SK-N-SH (cell line): ENCODE measurements around the gene RNF175. TPM values are rescaled to one million over a fixed set of nuclear protein-coding genes. Genes with fewer than 3 reads are reported as not detected.

Source experiments
- CTCF ChIA-PET: fragments of 300-600, 350-600 bp; formaldehyde crosslinking; extraction: SDS; loops from one replicate; lab custom pipeline; 2021; lab: Yijun Ruan, JAX
- POLR2A ChIA-PET: fragments of 350-600 bp; sonication (Branson Sonifier 250); formaldehyde crosslinking; extraction: SDS; loops from one replicate; lab custom pipeline; 2020; ENCODE audit warnings: antibody characterized with exemption, inconsistent platforms; lab: Yijun Ruan, JAX
- DNase-seq: peaks from one replicate; pipeline ENCODE4 v3.0.0; 2012
- H2AFZ ChIP-seq: fragments of 200-600 bp; sonication (generic); 2 replicates; pipeline ENCODE4 v1.8.1; 2016; ENCODE audit warnings: antibody characterized with exemption, mild to moderate bottlenecking, low read depth
- H3F3A ChIP-seq: fragments of 200-600 bp; sonication (generic); replicated peaks from 2 replicates; pipeline ENCODE3; 2016; ENCODE audit warnings: antibody characterized with exemption, mild to moderate bottlenecking; ENCODE audit not compliant: insufficient read depth
- H3K27ac ChIP-seq, 2 experiments: fragments of 200-500 bp in 1 of 2; fragments of 200-600 bp in 1 of 2; sonication (Bioruptor generic) in 1 of 2; sonication (generic), shearing (Covaris generic) in 1 of 2; 2 replicates each; pipeline versions ENCODE4 v1.5.1 to v1.6.1; 2014 to 2016; ENCODE audit warnings: low read depth in 2 of 2, inconsistent platforms in 1 of 2, low read length in 1 of 2, mild to moderate bottlenecking in 1 of 2, mixed read lengths in 1 of 2
- H3K27me3 ChIP-seq: fragments of 200-600 bp; sonication (generic), shearing (Covaris generic); 2 replicates; pipeline ENCODE4 v1.6.1; 2016; ENCODE audit warnings: mixed run types; ENCODE audit not compliant: insufficient read depth
- H3K36me3 ChIP-seq, 2 experiments: fragments of 200-500 bp in 1 of 2; fragments of 200-600 bp in 1 of 2; sonication (Bioruptor generic) in 1 of 2; sonication (generic) in 1 of 2; replicated peaks in 1 of 2; 2 replicates each; pipeline versions ENCODE3 to v1.5.1; 2014 to 2016; ENCODE audit warnings: low read length in 1 of 2, mild to moderate bottlenecking in 1 of 2; ENCODE audit not compliant: insufficient read depth in 2 of 2, control insufficient read depth in 1 of 2
- H3K4me1 ChIP-seq, 2 experiments: fragments of 200-500 bp in 1 of 2; fragments of 200-600 bp in 1 of 2; sonication (Bioruptor generic) in 1 of 2; sonication (generic), shearing (Covaris generic) in 1 of 2; 2 replicates each; pipeline versions ENCODE4 v1.5.1 to v1.6.1; 2014 to 2016; ENCODE audit warnings: low read depth in 1 of 2, low read length in 1 of 2, mixed run types in 1 of 2; ENCODE audit not compliant: insufficient read depth in 2 of 2, control insufficient read depth in 1 of 2
- H3K4me2 ChIP-seq: fragments of 200-600 bp; sonication (generic), shearing (Covaris generic); 2 replicates; pipeline ENCODE4 v1.6.1; 2017; ENCODE audit warnings: mixed run types
- H3K4me3 ChIP-seq, 2 experiments: fragments of 200-500 bp in 1 of 2; fragments of 200-600 bp in 1 of 2; sonication (Bioruptor generic) in 1 of 2; sonication (generic), shearing (Covaris generic) in 1 of 2; 2 replicates each; pipeline versions ENCODE4 v1.5.1 to v1.8.1; 2014 to 2016; ENCODE audit warnings: low read depth in 2 of 2, inconsistent platforms in 1 of 2, low read length in 1 of 2, mild to moderate bottlenecking in 1 of 2, mixed read lengths in 1 of 2, moderate library complexity in 1 of 2
- H3K79me2 ChIP-seq: fragments of 200-600 bp; sonication (generic); 2 replicates; pipeline ENCODE4 v1.8.1; 2017; ENCODE audit warnings: mild to moderate bottlenecking; ENCODE audit not compliant: insufficient read depth
- H3K9ac ChIP-seq: fragments of 200-600 bp; sonication (generic); 2 replicates; pipeline ENCODE4 v1.6.1; 2017; ENCODE audit warnings: mixed run types
- H3K9me2 ChIP-seq: fragments of 200-600 bp; sonication (generic); 2 replicates; pipeline ENCODE4 v1.6.1; 2017; ENCODE audit warnings: mixed run types
- H3K9me3 ChIP-seq: fragments of 200-600 bp; sonication (generic); 2 replicates; pipeline ENCODE4 v1.6.1; 2017; ENCODE audit warnings: mixed run types, mild to moderate bottlenecking, moderate library complexity
- H4K20me1 ChIP-seq: fragments of 200-600 bp; sonication (generic); 2 replicates; pipeline ENCODE4 v1.6.1; 2017; ENCODE audit warnings: mild to moderate bottlenecking, mixed run types; ENCODE audit not compliant: insufficient read depth
- ELF1 ChIP-seq: IDR thresholded peaks from 2 replicates; pipeline ENCODE4 v1.4.0; 2012
- EP300 ChIP-seq, 2 experiments: IDR thresholded peaks; 2 replicates each; pipeline versions ENCODE4 v1.4.0 to v1.6.1; 2012; ENCODE audit warnings: borderline replicate concordance in 1 of 2, low read depth in 1 of 2, low read length in 1 of 2
- EZH2phosphoT487 ChIP-seq: fragments of 200-600 bp; sonication (generic); IDR thresholded peaks from 2 replicates; pipeline ENCODE4 v1.6.1; 2017; ENCODE audit warnings: low read depth, mixed run types, mild to moderate bottlenecking, antibody characterized with exemption, moderate library complexity, borderline replicate concordance
- GABPA ChIP-seq: IDR thresholded peaks from 2 replicates; pipeline ENCODE4 v1.4.0; 2012; ENCODE audit warnings: low read depth, mild to moderate bottlenecking
- GATA2 ChIP-seq: sonication (generic); formaldehyde crosslinking; IDR thresholded peaks from 2 replicates; pipeline ENCODE4 v1.5.0; 2020; ENCODE audit warnings: mild to moderate bottlenecking, missing genetic modification reagents
- NFIC ChIP-seq: IDR thresholded peaks from 2 replicates; pipeline ENCODE4 v1.4.0; 2012; ENCODE audit warnings: borderline replicate concordance
- RXRA ChIP-seq: IDR thresholded peaks from 2 replicates; pipeline ENCODE4 v1.4.0; 2012; ENCODE audit warnings: low read depth, mild to moderate bottlenecking, borderline replicate concordance
- WGBS: methylation state at CpG from one replicate; pipeline ENCODE4 v1.1.6; 2017; ENCODE audit warnings: low lambda C conversion rate; 5-methylcytosine and 5-hydroxymethylcytosine counted together
- polyA plus RNA-seq, 3 experiments: library from polyadenylated mRNA; depleted of rRNA; stranded (reverse); fragments of >200 nt; gene quantifications; 2 replicates each; pipeline ENCODE4 v1.2.3, GENCODE V29; 2012

RNF175 gene
- polyA plus RNA-seq, 1 of the 3 experiments (the other 2 are of a cell fraction): 0.10 TPM

GRCh38 chr4:153788413-153789276, 28.8 kb upstream of the RNF175 start, which contains the start of gene SFRP2:
Gene SFRP2 (minus strand): TSS chr4:153789083. CDS start chr4:153788835, 248 bp downstream.
- Histone ChIP-seq H2AFZ (no peak within 1 kb of the TSS), H3K36me3 (no peaks in the 10 kb centered on the region), H3K79me2 (no peaks in the 10 kb centered on the region), H3K9me3 (no peaks in the 10 kb centered on the region), H3F3A (no peaks in the 10 kb centered on the region), H3K4me1 (peaks cover 4 to 13% of the 10 kb centered on the region in 2 experiments; a peak in 1 of 4 replicates), H3K9me2 (no peaks in the 10 kb centered on the region), H4K20me1 (no peaks in the 10 kb centered on the region), H3K27ac (no peak within 1 kb of the TSS), H3K27me3 (peaks cover 69% of the 10 kb centered on the region), H3K4me2 (peak within 1 kb of the TSS; percentile 63; the same call in 1 of the 2 replicates), H3K9ac (no peak within 1 kb of the TSS), H3K4me3 (no peak within 1 kb of the TSS; a peak in 1 of 4 replicates)
- TF ChIP-seq EZH2phosphoT487: 0 out of 2 replicates have a peak, but pooled peaks have one; percentile 7
- TF ChIP-seq RXRA: no peak
- CTCF ChIA-PET: no interaction called here
- DNase-seq: peak; percentile 44
- POLR2A ChIA-PET: no interaction called here
- WGBS: 6% methylated on average over 20 of the region's 72 CpGs

DNA sequence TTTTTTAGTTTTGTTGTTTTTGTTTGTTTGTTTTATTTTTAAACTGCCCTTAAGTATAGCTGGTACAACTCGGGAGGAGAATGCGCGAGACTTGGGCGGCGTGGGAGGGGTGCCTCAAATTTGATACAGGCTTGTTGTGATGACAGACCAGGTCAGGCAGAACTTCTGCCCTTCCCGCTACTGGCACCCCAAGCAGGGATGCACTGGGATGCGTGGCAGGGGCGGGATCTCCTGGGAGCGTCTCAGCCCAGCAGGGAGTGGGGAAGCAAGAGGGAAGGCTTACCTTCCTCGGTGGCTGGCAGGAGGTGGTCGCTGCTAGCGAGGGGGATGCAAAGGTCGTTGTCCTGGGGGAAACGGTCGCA, 28.2 kb upstream of the RNF175 start:
- no peaks in the 10 kb centered on the region for H3K9me2 ChIP-seq
- H2AFZ ChIP-seq: no peak overlapping the region
- no peak overlapping the region for H3K4me3 ChIP-seq
- no peaks in the 10 kb centered on the region for H3K79me2 ChIP-seq
- H3K4me1 ChIP-seq: peaks cover 4 to 13% of the 10 kb centered on the region in 2 experiments; a peak in 1 of 4 replicates
- no peaks in the 10 kb centered on the region for H3F3A ChIP-seq
- H4K20me1 ChIP-seq: no peaks in the 10 kb centered on the region
- DNase-seq: peak; percentile 20
- ChIA-PET POLR2A (no interaction called here), CTCF (no interaction called here)
- 0 out of 2 replicates have a peak, but pooled peaks have one; percentile 52 for TF ChIP-seq EZH2phosphoT487
- no peak for TF ChIP-seq EP300 (IDR thresholded peaks at IDR 0.05; ENCODE audit: borderline replicate concordance in 1 of 2, low read depth in 1 of 2, low read length in 1 of 2)
- H3K27me3 ChIP-seq: peaks cover 63% of the 10 kb centered on the region
- H3K4me2 ChIP-seq: 0 out of 2 replicates have a peak overlapping the region, but pooled peaks have one; percentile 63
- 28% methylated on average over 15 of the region's 15 CpGs for WGBS
- no peaks in the 10 kb centered on the region for H3K36me3 ChIP-seq
- no peaks in the 10 kb centered on the region for H3K9me3 ChIP-seq
- H3K9ac ChIP-seq: no peak overlapping the region
- H3K27ac ChIP-seq: no peak overlapping the region

- Histone ChIP-seq H3K79me2 (no peaks in the 10 kb centered on the region), H3K4me3 (no peak overlapping the region), H3K4me2 (no peak overlapping the region), H3K9ac (no peak overlapping the region), H3K36me3 (no peaks in the 10 kb centered on the region), H3K27ac (no peak overlapping the region), H4K20me1 (no peaks in the 10 kb centered on the region), H2AFZ (no peak overlapping the region), H3F3A (no peaks in the 10 kb centered on the region), H3K9me2 (no peaks in the 10 kb centered on the region), H3K4me1 (peaks cover 4 to 10% of the 10 kb centered on the region in 2 experiments; a peak in 1 of 4 replicates), H3K9me3 (no peaks in the 10 kb centered on the region), H3K27me3 (peaks cover 58% of the 10 kb centered on the region)
- POLR2A ChIA-PET: no interaction called here
- WGBS: 52% methylated on average over 5 of the region's 5 CpGs
- TF ChIP-seq ELF1: no peak
- no peak for TF ChIP-seq GATA2 (CRISPR knock-in tag)
- TF ChIP-seq NFIC: no peak
- TF ChIP-seq GABPA: no peak
- CTCF ChIA-PET: interaction anchor here (0.8 kb wide), 1 partner anchor 144 kb away, joined by 3 read pairs; no protein-coding TSS in a partner anchor
- no peak for DNase-seq
Observed at GRCh38 chr4:153787575-153787974, 27.8 kb upstream of the RNF175 start.
